ENCODE measurements around the gene ARFGAP2. TPM values are rescaled to one million over a fixed set of nuclear protein-coding genes. Genes with fewer than 3 reads are reported as not detected.

ARFGAP2 gene
- total and polyA plus RNA-seq, 2 donors (not counting 3 experiments of a cell fraction or from before 2014, with no cell fraction given): 78.9 to 108 TPM

DNA sequence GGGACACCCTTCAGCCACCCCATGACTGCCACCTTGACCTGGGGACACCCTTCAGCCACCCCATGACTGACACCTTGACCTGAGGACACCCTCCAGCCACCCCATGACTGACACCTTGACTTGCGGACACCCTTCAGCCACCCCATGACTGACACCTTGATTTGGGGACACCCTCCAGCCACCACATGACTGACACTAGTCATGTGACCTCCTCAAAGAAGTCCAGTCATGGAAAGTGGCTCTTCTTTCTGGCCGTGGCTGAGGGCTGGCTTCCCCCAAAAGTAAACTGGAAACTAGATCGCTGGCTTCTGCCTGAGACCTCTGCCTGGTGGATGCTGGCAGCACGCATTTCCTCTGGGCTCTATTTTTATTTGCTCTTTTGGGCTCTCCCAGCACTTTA lies 28.4 kb downstream of the ARFGAP2 start:
- no peak for TF ChIP-seq JUN (IDR thresholded peaks at IDR 0.05; ENCODE audit: borderline replicate concordance, insufficient read depth, insufficient read length, low read depth)
- no peak for TF ChIP-seq EZH2 (IDR thresholded peaks at IDR 0.05; ENCODE audit: borderline replicate concordance, low read depth, low read length, severe bottlenecking)
- TF ChIP-seq FOS (IDR thresholded peaks at IDR 0.05; ENCODE audit: borderline replicate concordance, insufficient read depth, low read length): no peak
- TF ChIP-seq, protein P1, sequence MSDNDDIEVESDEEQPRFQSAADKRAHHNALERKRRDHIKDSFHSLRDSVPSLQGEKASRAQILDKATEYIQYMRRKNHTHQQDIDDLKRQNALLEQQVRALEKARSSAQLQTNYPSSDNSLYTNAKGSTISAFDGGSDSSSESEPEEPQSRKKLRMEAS (IDR thresholded peaks at IDR 0.05; ENCODE audit: insufficient read depth, insufficient read length): no peak
- H4K20me1 ChIP-seq (replicated peaks; ENCODE audit: control insufficient read depth, extremely low read depth, insufficient read depth, low read length): no peaks in the 10 kb centered on the region
- no peak overlapping the region for H3K9ac ChIP-seq (replicated peaks; ENCODE audit: extremely low read depth, insufficient read depth, low read length)
- peaks cover 0 to 2% of the 10 kb centered on the region in 2 experiments for H3K36me3 ChIP-seq (ENCODE audit: control insufficient read depth in 2 of 2, extremely low read depth in 1 of 2, insufficient read depth in 2 of 2, low read length in 2 of 2)
- H3K4me2 ChIP-seq (ENCODE audit: insufficient read depth, low read length): no peak overlapping the region
- no peaks in the 10 kb centered on the region for H3K9me1 ChIP-seq (replicated peaks; ENCODE audit: control insufficient read depth, extremely low read depth, insufficient read depth, low read length)
- DNase-seq (ENCODE audit: low read depth, low spot score): no peak
- no peaks in the 10 kb centered on the region for H3K4me1 ChIP-seq (ENCODE audit: control insufficient read depth, extremely low read depth, insufficient read depth, low read length)
- intact Hi-C loops (cut with micrococcal nuclease) (no loop called here), dilution Hi-C loops (cut with MboI; ENCODE audit: extremely low pct_ligation_motif_present, low sequenced_read_pairs) (no loop called here)
- H2AFZ ChIP-seq (ENCODE audit: low read depth, low read length): no peak overlapping the region
- H3K27me3 ChIP-seq (ENCODE audit: control insufficient read depth in 2 of 2, insufficient read depth in 2 of 2, low read length in 2 of 2): no peaks in the 10 kb centered on the region
- no peaks in the 10 kb centered on the region for H3K9me3 ChIP-seq (replicated peaks; ENCODE audit: control insufficient read depth, insufficient read depth, low read length)
- FAIRE-seq: no peak
- H3K27ac ChIP-seq (ENCODE audit: insufficient read depth, low read depth, low read length): no peak overlapping the region
- ChIA-PET CTCF (interaction anchor here (1.2 kb wide), 1 partner anchor 17 kb away, joined by 3 read pairs; no protein-coding TSS in a partner anchor), POLR2A (no interaction called here)
- H3K4me3 ChIP-seq (replicated peaks in 1 of 3; ENCODE audit: insufficient read depth in 1 of 3, low read depth in 1 of 3, low read length in 3 of 3): no peak overlapping the region
- no TSS peak for BruUV-seq (replicated peaks)
- H3K79me2 ChIP-seq (ENCODE audit: control insufficient read depth, insufficient read depth, low read length): no peaks in the 10 kb centered on the region

DNA sequence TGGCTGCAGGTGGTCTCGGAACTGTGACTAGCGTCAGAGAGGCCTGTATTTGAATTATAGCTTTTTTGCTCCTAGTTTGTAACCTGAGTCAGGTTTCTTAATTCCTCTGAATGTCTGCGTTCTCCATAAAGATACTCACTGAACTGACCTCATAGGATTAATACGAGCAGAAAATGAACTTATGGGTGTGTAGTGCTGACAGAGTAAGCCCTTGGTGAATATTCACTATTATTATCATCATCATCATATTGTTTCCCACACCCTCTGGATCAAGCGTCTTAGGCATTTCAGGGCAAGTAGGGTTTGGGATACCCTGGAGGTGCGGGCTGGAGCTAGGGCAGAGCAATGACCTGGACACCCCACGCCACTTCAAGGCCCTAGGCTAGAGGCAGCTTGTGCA lies 29.0 kb downstream of the ARFGAP2 start:
- H3K9me1 ChIP-seq (replicated peaks; ENCODE audit: control insufficient read depth, extremely low read depth, insufficient read depth, low read length): no peaks in the 10 kb centered on the region
- H3K4me1 ChIP-seq (ENCODE audit: control insufficient read depth, extremely low read depth, insufficient read depth, low read length): no peaks in the 10 kb centered on the region
- H3K36me3 ChIP-seq (ENCODE audit: control insufficient read depth in 2 of 2, extremely low read depth in 1 of 2, insufficient read depth in 2 of 2, low read length in 2 of 2): peaks cover 0 to 2% of the 10 kb centered on the region in 2 experiments
- ChIA-PET POLR2A (no interaction called here), CTCF (interaction anchor here (1.6 kb wide), 1 partner anchor 13 kb away, joined by 4 read pairs; no protein-coding TSS in a partner anchor)
- H3K9ac ChIP-seq (replicated peaks; ENCODE audit: extremely low read depth, insufficient read depth, low read length): no peak overlapping the region
- H4K20me1 ChIP-seq (replicated peaks; ENCODE audit: control insufficient read depth, extremely low read depth, insufficient read depth, low read length): no peaks in the 10 kb centered on the region
- no peak for DNase-seq (ENCODE audit: low read depth, low spot score)
- no peaks in the 10 kb centered on the region for H3K27me3 ChIP-seq (ENCODE audit: control insufficient read depth in 2 of 2, insufficient read depth in 2 of 2, low read length in 2 of 2)
- no TSS peak for BruUV-seq (replicated peaks)
- no peak overlapping the region for H3K4me3 ChIP-seq (replicated peaks in 1 of 3; ENCODE audit: insufficient read depth in 1 of 3, low read depth in 1 of 3, low read length in 3 of 3)
- intact Hi-C loops (cut with micrococcal nuclease) (no loop called here), dilution Hi-C loops (cut with MboI; ENCODE audit: extremely low pct_ligation_motif_present, low sequenced_read_pairs) (no loop called here)
- no peaks in the 10 kb centered on the region for H3K79me2 ChIP-seq (ENCODE audit: control insufficient read depth, insufficient read depth, low read length)
- TF ChIP-seq, protein P1 (IDR thresholded peaks at IDR 0.05; ENCODE audit: insufficient read depth, insufficient read length): no peak
- no peak for TF ChIP-seq EZH2 (IDR thresholded peaks at IDR 0.05; ENCODE audit: borderline replicate concordance, low read depth, low read length, severe bottlenecking)
- TF ChIP-seq POLR2A (IDR thresholded peaks at IDR 0.05; ENCODE audit: low read depth, low read length): no peak
- no peak for TF ChIP-seq POLR2AphosphoS5 (IDR thresholded peaks at IDR 0.05; ENCODE audit: insufficient read depth, low read depth, low read length)
- TF ChIP-seq JUN (IDR thresholded peaks at IDR 0.05; ENCODE audit: borderline replicate concordance, insufficient read depth, insufficient read length, low read depth): no peak
- TF ChIP-seq FOS (IDR thresholded peaks at IDR 0.05; ENCODE audit: borderline replicate concordance, insufficient read depth, low read length): no peak
- no peak for TF ChIP-seq MYC (IDR thresholded peaks at IDR 0.05; ENCODE audit: low read depth, low read length)
- no peak for TF ChIP-seq GATA2 (IDR thresholded peaks at IDR 0.05; ENCODE audit: insufficient read depth, insufficient read length, low read depth, low read length)
- no peak for TF ChIP-seq CTCF (IDR thresholded peaks at IDR 0.05; ENCODE audit: extremely low read depth in 1 of 2, insufficient read depth in 1 of 2, low read depth in 1 of 2, low read length in 2 of 2)
- no peak for FAIRE-seq
- H3K27ac ChIP-seq (ENCODE audit: insufficient read depth, low read depth, low read length): no peak overlapping the region
- H3K4me2 ChIP-seq (ENCODE audit: insufficient read depth, low read length): no peak overlapping the region
- H3K9me3 ChIP-seq (replicated peaks; ENCODE audit: control insufficient read depth, insufficient read depth, low read length): no peaks in the 10 kb centered on the region
- H2AFZ ChIP-seq (ENCODE audit: low read depth, low read length): no peak overlapping the region
